Endothelial cell of umbilical vein (primary cell): ENCODE data around the gene DISP1. TPM values are rescaled to one million over a fixed set of nuclear protein-coding genes. Genes with fewer than 3 reads are reported as not detected.

Experiments
- BruUV-seq: library from RNA; stranded (reverse); fragments of 400-500 nt; replicated peaks from 2 replicates; lab custom pipeline; 2021; lab: Mats Ljungman, UMichigan
- CTCF ChIA-PET: fragments of 300-600, 350-600 bp; sonication (Branson Sonifier 250); formaldehyde crosslinking; loops from one replicate; lab custom pipeline; 2021; ENCODE audit warnings: antibody characterized with exemption, inconsistent platforms; lab: Charles Lee
- POLR2A ChIA-PET: fragments of 300-600, 350-600 bp; sonication (Branson Sonifier 250); formaldehyde crosslinking; loops from one replicate; lab custom pipeline; 2021; ENCODE audit warnings: antibody characterized with exemption, inconsistent platforms; lab: Charles Lee
- DNase-seq: peaks from one replicate; pipeline ENCODE4 v3.0.0-alpha.2; 2011; ENCODE audit warnings: low read depth, low spot score
- FAIRE-seq: peaks from 2 replicates; lab custom pipeline; 2011; peaks lifted over from hg19 to GRCh38; lab: Jason Lieb, UNC
- H2AFZ ChIP-seq: 2 replicates; pipeline ENCODE4 v1.6.0; 2012; ENCODE audit warnings: low read depth, low read length, control low read depth, inconsistent platforms
- H3K27ac ChIP-seq: 2 replicates; pipeline ENCODE4 v1.5.1; 2011; ENCODE audit warnings: low read depth, mild to moderate bottlenecking, control low read depth, low read length, moderate library complexity; ENCODE audit not compliant: insufficient read depth
- H3K27me3 ChIP-seq, 2 experiments: 2 replicates each; pipeline versions ENCODE4 v1.6.0 to v1.6.1; 2011; ENCODE audit warnings: low read length in 2 of 2, mixed read lengths in 1 of 2; ENCODE audit not compliant: control insufficient read depth in 2 of 2, insufficient read depth in 2 of 2
- H3K36me3 ChIP-seq, 2 experiments: 2 replicates in 1 of 2; 3 replicates in 1 of 2; pipeline ENCODE4 v1.5.1; 2011; ENCODE audit warnings: low read length in 2 of 2, mild to moderate bottlenecking in 1 of 2, moderate library complexity in 1 of 2; ENCODE audit not compliant: control insufficient read depth in 2 of 2, insufficient read depth in 2 of 2; ENCODE audit errors: extremely low read depth in 1 of 2
- H3K4me1 ChIP-seq: 3 replicates; pipeline ENCODE4 v1.5.1; 2011; ENCODE audit warnings: mild to moderate bottlenecking, low read length; ENCODE audit not compliant: control insufficient read depth, insufficient read depth; ENCODE audit errors: extremely low read depth
- H3K4me2 ChIP-seq: 2 replicates; pipeline ENCODE4 v1.6.1; 2011; ENCODE audit warnings: low read length, control low read depth, mixed read lengths; ENCODE audit not compliant: insufficient read depth
- H3K4me3 ChIP-seq, 3 experiments: fragments of 200-600 bp in 1 of 3; sonication (generic), shearing (Covaris generic) in 1 of 3; replicated peaks in 1 of 3; 2 replicates each; pipeline ENCODE4 v1.5.1; 2011 to 2016; ENCODE audit warnings: control low read depth in 3 of 3, low read length in 3 of 3, mild to moderate bottlenecking in 2 of 3, inconsistent platforms in 1 of 3, low read depth in 1 of 3, moderate library complexity in 1 of 3; ENCODE audit not compliant: insufficient read depth in 1 of 3
- H3K79me2 ChIP-seq: 2 replicates; pipeline ENCODE4 v1.6.0; 2012; ENCODE audit warnings: low read length, inconsistent platforms; ENCODE audit not compliant: control insufficient read depth, insufficient read depth
- H3K9ac ChIP-seq: replicated peaks from 2 replicates; pipeline ENCODE3; 2011; ENCODE audit warnings: low read length, control low read depth; ENCODE audit not compliant: insufficient read depth; ENCODE audit errors: extremely low read depth
- H3K9me1 ChIP-seq: replicated peaks from 3 replicates; pipeline ENCODE4 v1.6.0; 2011; ENCODE audit warnings: mild to moderate bottlenecking, low read length; ENCODE audit not compliant: control insufficient read depth, insufficient read depth; ENCODE audit errors: extremely low read depth
- H3K9me3 ChIP-seq: replicated peaks from 2 replicates; pipeline ENCODE4 v1.5.1; 2012; ENCODE audit warnings: low read length, inconsistent platforms; ENCODE audit not compliant: control insufficient read depth, insufficient read depth
- H4K20me1 ChIP-seq: replicated peaks from 2 replicates; pipeline ENCODE3; 2011; ENCODE audit warnings: mild to moderate bottlenecking, low read length; ENCODE audit not compliant: control insufficient read depth, insufficient read depth; ENCODE audit errors: extremely low read depth
- CTCF ChIP-seq, 2 donors: IDR thresholded peaks; 1 replicate in 1 of 2; 2 replicates in 1 of 2; pipeline ENCODE4 v1.5.1; 2011; ENCODE audit warnings: low read length in 2 of 2, mild to moderate bottlenecking in 2 of 2, moderate library complexity in 2 of 2, control low read depth in 1 of 2, inconsistent platforms in 1 of 2, low read depth in 1 of 2; ENCODE audit not compliant: insufficient read depth in 1 of 2; ENCODE audit errors: extremely low read depth in 1 of 2
- EZH2 ChIP-seq: IDR thresholded peaks from 2 replicates; pipeline ENCODE4 v1.6.1; 2012; ENCODE audit warnings: borderline replicate concordance, low read depth, mild to moderate bottlenecking, moderate library complexity, low read length, inconsistent platforms; ENCODE audit not compliant: severe bottlenecking
- FOS ChIP-seq: IDR thresholded peaks from 2 replicates; pipeline ENCODE4 v1.6.1; 2011; ENCODE audit warnings: mild to moderate bottlenecking, low read length, moderate library complexity, borderline replicate concordance; ENCODE audit not compliant: insufficient read depth
- GATA2 ChIP-seq: IDR thresholded peaks from 2 replicates; pipeline ENCODE4 v1.7.0; 2011; ENCODE audit warnings: low read depth, mild to moderate bottlenecking, moderate library complexity, mixed read lengths, low read length; ENCODE audit not compliant: insufficient read length, insufficient read depth
- JUN ChIP-seq: IDR thresholded peaks from 2 replicates; pipeline ENCODE4 v1.6.1; 2011; ENCODE audit warnings: borderline replicate concordance, low read depth; ENCODE audit not compliant: insufficient read length, insufficient read depth
- MAX ChIP-seq: IDR thresholded peaks from 2 replicates; pipeline ENCODE4 v1.6.1; 2011; ENCODE audit not compliant: insufficient read depth, insufficient read length
- MYC ChIP-seq: IDR thresholded peaks from one replicate; pipeline ENCODE4 v1.6.1; 2011; ENCODE audit warnings: mild to moderate bottlenecking, low read depth, low read length
- POLR2A ChIP-seq: IDR thresholded peaks from 2 replicates; pipeline ENCODE4 v1.6.1; 2012; ENCODE audit warnings: low read depth, mild to moderate bottlenecking, control low read depth, low read length
- POLR2AphosphoS5 ChIP-seq: IDR thresholded peaks from 2 replicates; pipeline ENCODE4 v1.6.1; 2012; ENCODE audit warnings: low read depth, mild to moderate bottlenecking, control low read depth, low read length, moderate library complexity; ENCODE audit not compliant: insufficient read depth
- dilution Hi-C: fragments of 300-500 bp; cut with MboI; formaldehyde crosslinking; loops from one replicate; pipeline ENCODE4 v1.15.0; 2019; ENCODE audit warnings: low sequenced_read_pairs; ENCODE audit not compliant: extremely low pct_ligation_motif_present
- intact Hi-C: fragments of 100-400 bp; cut with micrococcal nuclease; formaldehyde crosslinking; loops from one replicate; pipeline ENCODE4 v1.10.0; 2022
- polyA plus RNA-seq, 4 experiments: library from polyadenylated mRNA; depleted of rRNA in 3 of 4; stranded (reverse) in 3 of 4; unstranded in 1 of 4; fragments of >200 nt; gene quantifications; 2 replicates each; pipeline versions ENCODE4 v1.2.1 to v1.2.3, GENCODE V29; 2011 to 2012; ENCODE audit warnings: missing spikeins in 1 of 4
- total RNA-seq: library from RNA; stranded (reverse); gene quantifications from 2 replicates; pipeline ENCODE4 v1.2.3, GENCODE V29; 2021

DISP1 gene
- total and polyA plus RNA-seq, 2 donors (not counting 3 experiments of a cell fraction or from before 2014, with no cell fraction given), result 3.9 TPM

GRCh38 chr1:222798116-222798515 is 16.7 kb upstream of the DISP1 start:
- Histone ChIP-seq H3K9me3 (no peaks in the 10 kb centered on the region), H3K4me1 (no peaks in the 10 kb centered on the region), H3K27ac (no peak overlapping the region), H3K36me3 (no peaks in the 10 kb centered on the region), H2AFZ (no peak overlapping the region), H3K79me2 (no peaks in the 10 kb centered on the region), H3K27me3 (peaks cover 0 to 4% of the 10 kb centered on the region in 2 experiments), H4K20me1 (no peaks in the 10 kb centered on the region), H3K4me2 (no peak overlapping the region), H3K4me3 (no peak overlapping the region), H3K9me1 (no peaks in the 10 kb centered on the region), H3K9ac (no peak overlapping the region)
- ChIA-PET POLR2A (interaction anchor here (0.6 to 0.7 kb wide), 2 partner anchors 16 to 332 kb away, joined by 3 read pairs; no protein-coding TSS in a partner anchor), CTCF (interaction anchor here (1.0 to 2.3 kb wide), 11 partner anchors 13 to 335 kb away, joined by 3 to 34 read pairs (median 5); no protein-coding TSS in a partner anchor)
- DNase-seq (peak; percentile 51), FAIRE-seq (no peak)
- no TSS peak for BruUV-seq
- dilution Hi-C loops (loop anchor here (25.0 kb wide), 1 partner anchor 289 kb away; no protein-coding TSS in a partner anchor), intact Hi-C loops (loop anchor here (10.0 kb wide), 1 partner anchor 437 kb away; no protein-coding TSS in a partner anchor)
- no peak for TF ChIP-seq EZH2
- peak; percentile 51 for TF ChIP-seq FOS

GRCh38 chr1:222798975-222799374 is 15.9 kb upstream of the DISP1 start:
- Histone ChIP-seq H4K20me1 (no peaks in the 10 kb centered on the region), H3K9me3 (no peaks in the 10 kb centered on the region), H3K79me2 (no peaks in the 10 kb centered on the region), H3K4me1 (no peaks in the 10 kb centered on the region), H3K9ac (no peak overlapping the region), H3K4me2 (no peak overlapping the region), H3K27me3 (peaks cover 0 to 4% of the 10 kb centered on the region in 2 experiments), H3K4me3 (no peak overlapping the region), H3K27ac (no peak overlapping the region), H2AFZ (no peak overlapping the region), H3K36me3 (no peaks in the 10 kb centered on the region), H3K9me1 (no peaks in the 10 kb centered on the region)
- ChIA-PET CTCF (interaction anchor here (1.2 to 2.3 kb wide), 5 partner anchors 35 to 331 kb away, joined by 3 to 34 read pairs (median 7); no protein-coding TSS in a partner anchor), POLR2A (no interaction called here)
- DNase-seq, result no peak
- intact Hi-C loops, result loop anchor here (10.0 kb wide), 1 partner anchor 436 kb away; no protein-coding TSS in a partner anchor
- dilution Hi-C loops, result loop anchor here (25.0 kb wide), 1 partner anchor 288 kb away; no protein-coding TSS in a partner anchor
- FAIRE-seq, result no peak
- TF ChIP-seq MAX, result no peak
- no peak for TF ChIP-seq FOS
- no peak for TF ChIP-seq CTCF (IDR thresholded peaks at IDR 0.05; ENCODE audit: extremely low read depth in 1 of 2, insufficient read depth in 1 of 2, low read depth in 1 of 2, low read length in 2 of 2)
- TF ChIP-seq POLR2A, result no peak
- TF ChIP-seq JUN, result no peak
- no peak for TF ChIP-seq GATA2
- TF ChIP-seq MYC, result no peak
- TF ChIP-seq POLR2AphosphoS5, result no peak
- no peak for TF ChIP-seq EZH2
- BruUV-seq, result no TSS peak
